GM12878 (cell line): ENCODE data around the gene SESTD1. TPM values are rescaled to one million over a fixed set of nuclear protein-coding genes. Genes with fewer than 3 reads are reported as not detected.

ENCODE experiments used
- ATAC-seq: fragments of 200-7000 bp; cut with Tn5 transposase; 3 replicates; pipeline ENCODE4 v1.9.1; 2020; ENCODE audit warnings: mild to moderate bottlenecking, moderate library complexity
- BruUV-seq: library from RNA; stranded (reverse); fragments of 400-500 nt; replicated peaks from 2 replicates; lab custom pipeline; 2021; lab: Mats Ljungman, UMichigan
- CTCF ChIA-PET: fragments of 300-600 bp; sonication (Branson Sonifier 250); formaldehyde crosslinking; extraction: SDS; loops from one replicate; lab custom pipeline; 2021; ENCODE audit warnings: inconsistent platforms; lab: Yijun Ruan, JAX
- POLR2A ChIA-PET: fragments of 350-600 bp; formaldehyde crosslinking; extraction: SDS; loops from one replicate; lab custom pipeline; 2021; ENCODE audit warnings: inconsistent platforms; lab: Charles Lee
- RAD21 ChIA-PET: fragments of 300-600 bp; sonication (Branson Sonifier 250); formaldehyde crosslinking; loops from one replicate; lab custom pipeline; 2023; ENCODE audit warnings: antibody characterized with exemption; ENCODE audit not compliant: unreplicated experiment; lab: Charles Lee
- SMC1A ChIA-PET: fragments of 300-600 bp; sonication (Branson Sonifier 250); formaldehyde crosslinking; loops from one replicate; lab custom pipeline; 2023; ENCODE audit not compliant: unreplicated experiment, uncharacterized antibody; lab: Charles Lee
- DNase-seq: peaks from one replicate; pipeline ENCODE4 v3.0.0-alpha.2; 2011; ENCODE audit warnings: low read depth, low spot score
- FAIRE-seq: peaks from 3 replicates; lab custom pipeline; 2011; peaks lifted over from hg19 to GRCh38; lab: Jason Lieb, UNC
- H2AFZ ChIP-seq: 2 replicates; pipeline ENCODE4 v1.6.0; 2011; ENCODE audit warnings: low read depth, low read length, control low read depth; ENCODE audit not compliant: control insufficient read depth
- H3K27ac ChIP-seq: 2 replicates; pipeline ENCODE4 v1.5.1; 2011; ENCODE audit warnings: control low read depth; ENCODE audit not compliant: control insufficient read depth, insufficient read depth
- H3K27me3 ChIP-seq, 2 experiments: replicated peaks in 1 of 2; 2 replicates each; pipeline versions ENCODE4 v1.6.0 to v1.6.1; 2011; ENCODE audit warnings: low read length in 1 of 2; ENCODE audit not compliant: control insufficient read depth in 2 of 2, insufficient read depth in 2 of 2
- H3K36me3 ChIP-seq, 2 experiments: 2 replicates each; pipeline ENCODE4 v1.5.1; 2011; ENCODE audit warnings: low read length in 1 of 2; ENCODE audit not compliant: control insufficient read depth in 2 of 2, insufficient read depth in 2 of 2
- H3K4me1 ChIP-seq: 2 replicates; pipeline ENCODE4 v1.6.1; 2011; ENCODE audit warnings: mild to moderate bottlenecking, low read length, moderate library complexity, mixed read lengths; ENCODE audit not compliant: control insufficient read depth, insufficient read depth
- H3K4me2 ChIP-seq: 2 replicates; pipeline ENCODE4 v1.6.0; 2011; ENCODE audit warnings: control low read depth; ENCODE audit not compliant: control insufficient read depth, insufficient read depth
- H3K4me3 ChIP-seq: fragments of 200-600 bp; sonication (generic); 2 replicates; pipeline ENCODE4 v1.5.1; 2016
- H3K79me2 ChIP-seq: 2 replicates; pipeline ENCODE4 v1.6.0; 2011; ENCODE audit warnings: low read length; ENCODE audit not compliant: control insufficient read depth, insufficient read depth
- H3K9ac ChIP-seq: 2 replicates; pipeline ENCODE4 v1.8.0; 2011; ENCODE audit warnings: low read length, control low read depth, mixed read lengths; ENCODE audit not compliant: control insufficient read depth, insufficient read depth
- H3K9me3 ChIP-seq: replicated peaks from 3 replicates; pipeline ENCODE4 v1.5.1; 2011; ENCODE audit warnings: mild to moderate bottlenecking, low read length; ENCODE audit not compliant: control insufficient read depth, insufficient read depth
- H4K20me1 ChIP-seq: 2 replicates; pipeline ENCODE4 v1.6.0; 2011; ENCODE audit not compliant: control insufficient read depth, insufficient read depth
- BHLHE40 ChIP-seq, 2 experiments: fragments of 450-650 bp in 1 of 2; IDR thresholded peaks; 2 replicates each; pipeline ENCODE4 v1.6.1; 2011 to 2017; ENCODE audit warnings: low read depth in 2 of 2, borderline replicate concordance in 1 of 2, improper control_type of control experiment in 1 of 2, low read length in 1 of 2, mild to moderate bottlenecking in 1 of 2
- CEBPB ChIP-seq, 2 experiments: fragments of 150-350 bp in 1 of 2; IDR thresholded peaks; 2 replicates each; pipeline ENCODE4 v1.6.1; 2012 to 2014; ENCODE audit warnings: low read depth in 2 of 2, low read length in 2 of 2, borderline replicate concordance in 1 of 2, inconsistent platforms in 1 of 2
- EED ChIP-seq: sonication (generic); IDR thresholded peaks from 2 replicates; pipeline ENCODE4 v1.6.1; 2016; ENCODE audit warnings: antibody characterized with exemption, low read depth
- EZH2 ChIP-seq: IDR thresholded peaks from 2 replicates; pipeline ENCODE4 v1.6.1; 2012; ENCODE audit warnings: low read depth, mild to moderate bottlenecking, control low read depth, inconsistent platforms, low read length, borderline replicate concordance; ENCODE audit not compliant: control insufficient read depth
- HCFC1 ChIP-seq: fragments of 150-350 bp; IDR thresholded peaks from 2 replicates; pipeline ENCODE4 v1.6.1; 2014; ENCODE audit warnings: low read length
- KDM1A ChIP-seq: fragments of 200-600 bp; sonication (generic); IDR thresholded peaks from 2 replicates; pipeline ENCODE4 v1.6.1; 2016; ENCODE audit warnings: borderline replicate concordance
- PAX5 ChIP-seq: IDR thresholded peaks from 2 replicates; pipeline ENCODE4 v1.6.1; 2011; ENCODE audit warnings: low read depth, low read length, borderline replicate concordance
- SMC3 ChIP-seq: IDR thresholded peaks from 2 replicates; pipeline ENCODE4 v1.6.1; 2011; ENCODE audit warnings: low read length, improper control_type of control experiment, borderline replicate concordance
- STAT1 ChIP-seq: fragments of 450-650 bp; conservative IDR thresholded peaks from 2 replicates; pipeline ENCODE4 v1.6.1; 2014; ENCODE audit warnings: antibody characterized with exemption, mild to moderate bottlenecking
- TCF12 ChIP-seq: IDR thresholded peaks from 2 replicates; pipeline ENCODE4 v1.6.1; 2011; ENCODE audit warnings: low read depth, mild to moderate bottlenecking, low read length
- YY1 ChIP-seq: IDR thresholded peaks from 2 replicates; pipeline ENCODE4 v1.6.1; 2011; ENCODE audit warnings: low read depth, mild to moderate bottlenecking, low read length
- ZBTB4 ChIP-seq: fragments of 450-650 bp; formaldehyde crosslinking; IDR thresholded peaks from 2 replicates; pipeline ENCODE4 v1.4.0; 2022; ENCODE audit warnings: mild to moderate bottlenecking, moderate library complexity
- WGBS: methylation state at CpG from one replicate; pipeline ENCODE4 v1.1.6; 2016; ENCODE audit warnings: low lambda C conversion rate; ENCODE audit not compliant: insufficient replicate concordance, insufficient coverage; ENCODE audit errors: missing lambda C conversion rate; 5-methylcytosine and 5-hydroxymethylcytosine counted together
- in situ Hi-C: fragments of 300-500 bp; cut with MboI; formaldehyde crosslinking; loops from 9 replicates; pipeline ENCODE4 v1.14.3; 2018; ENCODE audit warnings: mixed read lengths
- intact Hi-C: fragments of 100-400 bp; cut with micrococcal nuclease; formaldehyde crosslinking; loops from one replicate; pipeline ENCODE4 v1.14.2; 2022; ENCODE audit not compliant: unreplicated experiment
- polyA plus RNA-seq, 11 experiments: library from polyadenylated mRNA; depleted of rRNA in 4 of 11; unstranded in 6 of 11; stranded (reverse) in 5 of 11; fragments of >200 nt; fragmentation: Nextera tagmentation in 4 of 11; fragmentation: Illumina TruSeq in 1 of 11; extraction: Ambion mirVana in 4 of 11; extraction: Trizol in 1 of 11; gene quantifications; 1 replicate in 1 of 11; 2 replicates in 10 of 11; pipeline versions ENCODE4 v1.2.1 to v1.2.3, GENCODE V29; 2011 to 2016; ENCODE audit warnings: inconsistent platforms in 2 of 11, missing spikeins in 2 of 11, low read depth in 1 of 11
- total RNA-seq, 4 experiments: library from RNA; depleted of rRNA in 3 of 4; stranded (reverse); fragments of >200 nt in 3 of 4; fragmentation: Illumina TruSeq in 1 of 4; extraction: Trizol in 1 of 4; gene quantifications; 2 replicates each; pipeline versions ENCODE4 v1.2.1 to v1.2.3, GENCODE V29; 2013 to 2021
- TF ChIP-seq, protein P1 (sequence below), 3 experiments: IDR thresholded peaks in 2 of 3; conservative IDR thresholded peaks in 1 of 3; 2 replicates each; pipeline ENCODE4 v1.5.1; 2011; ENCODE audit warnings: low read depth in 3 of 3, low read length in 3 of 3, mild to moderate bottlenecking in 3 of 3, control low read depth in 2 of 3, moderate library complexity in 2 of 3, inconsistent platforms in 1 of 3, mixed read lengths in 1 of 3; ENCODE audit not compliant: control insufficient read depth in 2 of 3, insufficient read depth in 1 of 3; ENCODE audit errors: extremely low read depth in 1 of 3
- TF ChIP-seq, protein P2 (sequence below): fragments of 450-650 bp; IDR thresholded peaks from 2 replicates; pipeline ENCODE4 v1.6.1; 2016; ENCODE audit warnings: mild to moderate bottlenecking, moderate library complexity, borderline replicate concordance

The SESTD1 gene
- total and polyA plus RNA-seq, 10 of the 15 experiments (the other 5 are each of a cell fraction or from before 2014, with no cell fraction given): 4.4 to 22.7 (median 9.5) TPM

DNA sequence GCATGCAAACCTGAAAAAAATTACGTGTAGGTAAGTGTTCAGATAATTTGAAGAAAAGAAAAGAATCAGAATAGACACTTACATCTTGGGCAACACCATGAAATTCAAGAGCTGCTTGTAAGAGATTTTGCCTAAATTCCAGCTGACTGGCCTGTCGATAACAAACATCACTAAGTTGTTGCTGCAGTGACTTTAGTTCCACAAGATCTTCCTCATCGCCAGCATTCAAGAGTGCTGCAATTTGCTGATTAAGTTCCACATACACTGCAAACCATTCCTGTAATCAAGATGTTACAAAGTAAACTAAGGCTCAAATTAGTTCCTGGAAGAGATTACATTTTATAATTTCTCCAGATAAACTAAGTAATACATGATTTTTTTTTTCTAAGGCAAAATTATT lies 140.3 kb downstream of the SESTD1 start:
- in situ Hi-C loops (loop anchor here (10.0 kb wide), 1 partner anchor 229 kb away; no protein-coding TSS in a partner anchor), intact Hi-C loops (no loop called here)
- DNase-seq (no peak), FAIRE-seq (no peak), ATAC-seq (no peak)
- H3K79me2 ChIP-seq: no peaks in the 10 kb centered on the region
- no peak overlapping the region for H3K27ac ChIP-seq
- SMC1A ChIA-PET: interaction anchor here (0.5 to 4.1 kb wide), 8 partner anchors 8 to 147 kb away, joined by 3 to 22 read pairs (median 4); partner anchors contain the start of gene CCDC141
- RAD21 ChIA-PET: interaction anchor here (1.1 to 2.2 kb wide), 2 partner anchors 75 to 197 kb away, joined by 3 to 7 read pairs; partner anchors contain the start of gene CCDC141
- CTCF ChIA-PET: no interaction called here
- H4K20me1 ChIP-seq: no peaks in the 10 kb centered on the region
- H3K9me3 ChIP-seq: no peaks in the 10 kb centered on the region
- no peak overlapping the region for H3K4me2 ChIP-seq
- no peak overlapping the region for H2AFZ ChIP-seq
- no TSS peak for BruUV-seq
- H3K9ac ChIP-seq: no peak overlapping the region
- H3K27me3 ChIP-seq: no peaks in the 10 kb centered on the region
- WGBS: 98% methylated on average over 3 of the region's 3 CpGs
- H3K4me1 ChIP-seq: no peaks in the 10 kb centered on the region
- POLR2A ChIA-PET: no interaction called here
- no peak overlapping the region for H3K4me3 ChIP-seq
- no peaks in the 10 kb centered on the region for H3K36me3 ChIP-seq
- TF ChIP-seq EZH2 (no peak), KDM1A (no peak), YY1 (no peak), EED (no peak), HCFC1 (no peak), STAT1 (no peak), PAX5 (no peak), CEBPB (IDR thresholded peaks at IDR 0.05; ENCODE audit: borderline replicate concordance in 1 of 2, low read depth in 2 of 2, low read length in 2 of 2) (no peak), TCF12 (no peak), SMC3 (no peak), BHLHE40 (IDR thresholded peaks at IDR 0.05; ENCODE audit: borderline replicate concordance in 1 of 2, low read depth in 2 of 2, low read length in 1 of 2) (no peak), ZBTB4 (CRISPR knock-in tag) (no peak)
- TF ChIP-seq, protein P1, sequence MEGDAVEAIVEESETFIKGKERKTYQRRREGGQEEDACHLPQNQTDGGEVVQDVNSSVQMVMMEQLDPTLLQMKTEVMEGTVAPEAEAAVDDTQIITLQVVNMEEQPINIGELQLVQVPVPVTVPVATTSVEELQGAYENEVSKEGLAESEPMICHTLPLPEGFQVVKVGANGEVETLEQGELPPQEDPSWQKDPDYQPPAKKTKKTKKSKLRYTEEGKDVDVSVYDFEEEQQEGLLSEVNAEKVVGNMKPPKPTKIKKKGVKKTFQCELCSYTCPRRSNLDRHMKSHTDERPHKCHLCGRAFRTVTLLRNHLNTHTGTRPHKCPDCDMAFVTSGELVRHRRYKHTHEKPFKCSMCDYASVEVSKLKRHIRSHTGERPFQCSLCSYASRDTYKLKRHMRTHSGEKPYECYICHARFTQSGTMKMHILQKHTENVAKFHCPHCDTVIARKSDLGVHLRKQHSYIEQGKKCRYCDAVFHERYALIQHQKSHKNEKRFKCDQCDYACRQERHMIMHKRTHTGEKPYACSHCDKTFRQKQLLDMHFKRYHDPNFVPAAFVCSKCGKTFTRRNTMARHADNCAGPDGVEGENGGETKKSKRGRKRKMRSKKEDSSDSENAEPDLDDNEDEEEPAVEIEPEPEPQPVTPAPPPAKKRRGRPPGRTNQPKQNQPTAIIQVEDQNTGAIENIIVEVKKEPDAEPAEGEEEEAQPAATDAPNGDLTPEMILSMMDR (IDR thresholded peaks at IDR 0.05 in 2 of 3, conservative IDR thresholded peaks at IDR 0.05 in 1 of 3; ENCODE audit: control insufficient read depth in 2 of 3, extremely low read depth in 1 of 3, insufficient read depth in 1 of 3, low read depth in 3 of 3, low read length in 3 of 3): no peak
- TF ChIP-seq, protein P2, sequence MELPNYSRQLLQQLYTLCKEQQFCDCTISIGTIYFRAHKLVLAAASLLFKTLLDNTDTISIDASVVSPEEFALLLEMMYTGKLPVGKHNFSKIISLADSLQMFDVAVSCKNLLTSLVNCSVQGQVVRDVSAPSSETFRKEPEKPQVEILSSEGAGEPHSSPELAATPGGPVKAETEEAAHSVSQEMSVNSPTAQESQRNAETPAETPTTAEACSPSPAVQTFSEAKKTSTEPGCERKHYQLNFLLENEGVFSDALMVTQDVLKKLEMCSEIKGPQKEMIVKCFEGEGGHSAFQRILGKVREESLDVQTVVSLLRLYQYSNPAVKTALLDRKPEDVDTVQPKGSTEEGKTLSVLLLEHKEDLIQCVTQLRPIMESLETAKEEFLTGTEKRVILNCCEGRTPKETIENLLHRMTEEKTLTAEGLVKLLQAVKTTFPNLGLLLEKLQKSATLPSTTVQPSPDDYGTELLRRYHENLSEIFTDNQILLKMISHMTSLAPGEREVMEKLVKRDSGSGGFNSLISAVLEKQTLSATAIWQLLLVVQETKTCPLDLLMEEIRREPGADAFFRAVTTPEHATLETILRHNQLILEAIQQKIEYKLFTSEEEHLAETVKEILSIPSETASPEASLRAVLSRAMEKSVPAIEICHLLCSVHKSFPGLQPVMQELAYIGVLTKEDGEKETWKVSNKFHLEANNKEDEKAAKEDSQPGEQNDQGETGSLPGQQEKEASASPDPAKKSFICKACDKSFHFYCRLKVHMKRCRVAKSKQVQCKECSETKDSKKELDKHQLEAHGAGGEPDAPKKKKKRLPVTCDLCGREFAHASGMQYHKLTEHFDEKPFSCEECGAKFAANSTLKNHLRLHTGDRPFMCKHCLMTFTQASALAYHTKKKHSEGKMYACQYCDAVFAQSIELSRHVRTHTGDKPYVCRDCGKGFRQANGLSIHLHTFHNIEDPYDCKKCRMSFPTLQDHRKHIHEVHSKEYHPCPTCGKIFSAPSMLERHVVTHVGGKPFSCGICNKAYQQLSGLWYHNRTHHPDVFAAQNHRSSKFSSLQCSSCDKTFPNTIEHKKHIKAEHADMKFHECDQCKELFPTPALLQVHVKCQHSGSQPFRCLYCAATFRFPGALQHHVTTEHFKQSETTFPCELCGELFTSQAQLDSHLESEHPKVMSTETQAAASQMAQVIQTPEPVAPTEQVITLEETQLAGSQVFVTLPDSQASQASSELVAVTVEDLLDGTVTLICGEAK: no peak
